Calu3 (cell line): ENCODE data around the gene RAPGEF5. TPM values are rescaled to one million over a fixed set of nuclear protein-coding genes. Genes with fewer than 3 reads are reported as not detected.

Experiments used
- BruUV-seq: library from RNA; stranded (reverse); fragments of 400-500 nt; replicated peaks from 2 replicates; lab custom pipeline; 2021; lab: Mats Ljungman, UMichigan
- CTCF ChIA-PET: fragments of 300-600 bp; sonication (Branson Sonifier 250); formaldehyde crosslinking; loops from one replicate; lab custom pipeline; 2022; ENCODE audit warnings: antibody characterized with exemption; lab: Charles Lee
- DNase-seq: peaks from one replicate; pipeline ENCODE4 v3.0.0; 2022
- H3K27ac Mint-ChIP-seq: one replicate; pipeline ENCODE4 v1.8.0; 2022; ENCODE audit warnings: mixed read lengths; ENCODE audit not compliant: unreplicated experiment
- H3K27me3 Mint-ChIP-seq: one replicate; pipeline ENCODE4 v1.8.0; 2022; ENCODE audit warnings: mixed read lengths; ENCODE audit not compliant: unreplicated experiment
- H3K36me3 Mint-ChIP-seq: one replicate; pipeline ENCODE4 v1.8.0; 2022; ENCODE audit warnings: mild to moderate bottlenecking, moderate library complexity, mixed read lengths; ENCODE audit not compliant: insufficient read depth, unreplicated experiment
- H3K4me1 Mint-ChIP-seq: one replicate; pipeline ENCODE4 v1.8.0; 2022; ENCODE audit warnings: mild to moderate bottlenecking, low read depth, mixed read lengths; ENCODE audit not compliant: unreplicated experiment
- H3K4me3 Mint-ChIP-seq: one replicate; pipeline ENCODE4 v1.8.0; 2022; ENCODE audit warnings: mild to moderate bottlenecking, low read depth, moderate library complexity, mixed read lengths; ENCODE audit not compliant: unreplicated experiment
- H3K9me3 Mint-ChIP-seq: one replicate; pipeline ENCODE4 v1.8.0; 2022; ENCODE audit warnings: low read depth, mixed read lengths; ENCODE audit not compliant: unreplicated experiment
- intact Hi-C: fragments of 100-400 bp; cut with micrococcal nuclease; formaldehyde crosslinking; loops from one replicate; pipeline ENCODE4 v1.10.0; 2022; ENCODE audit not compliant: unreplicated experiment
- total RNA-seq: library from RNA; stranded (reverse); gene quantifications from 2 replicates; pipeline ENCODE4 v1.2.3, GENCODE V29; 2022
- TF ChIP-seq, protein P1 (sequence below): fragments of 200-600 bp; IDR thresholded peaks from one replicate; pipeline ENCODE4 v1.8.0; 2022; ENCODE audit warnings: antibody characterized with exemption; ENCODE audit not compliant: unreplicated experiment

The RAPGEF5 gene
- total RNA-seq, 1 experiment from 2014 or later: 108 TPM

DNA sequence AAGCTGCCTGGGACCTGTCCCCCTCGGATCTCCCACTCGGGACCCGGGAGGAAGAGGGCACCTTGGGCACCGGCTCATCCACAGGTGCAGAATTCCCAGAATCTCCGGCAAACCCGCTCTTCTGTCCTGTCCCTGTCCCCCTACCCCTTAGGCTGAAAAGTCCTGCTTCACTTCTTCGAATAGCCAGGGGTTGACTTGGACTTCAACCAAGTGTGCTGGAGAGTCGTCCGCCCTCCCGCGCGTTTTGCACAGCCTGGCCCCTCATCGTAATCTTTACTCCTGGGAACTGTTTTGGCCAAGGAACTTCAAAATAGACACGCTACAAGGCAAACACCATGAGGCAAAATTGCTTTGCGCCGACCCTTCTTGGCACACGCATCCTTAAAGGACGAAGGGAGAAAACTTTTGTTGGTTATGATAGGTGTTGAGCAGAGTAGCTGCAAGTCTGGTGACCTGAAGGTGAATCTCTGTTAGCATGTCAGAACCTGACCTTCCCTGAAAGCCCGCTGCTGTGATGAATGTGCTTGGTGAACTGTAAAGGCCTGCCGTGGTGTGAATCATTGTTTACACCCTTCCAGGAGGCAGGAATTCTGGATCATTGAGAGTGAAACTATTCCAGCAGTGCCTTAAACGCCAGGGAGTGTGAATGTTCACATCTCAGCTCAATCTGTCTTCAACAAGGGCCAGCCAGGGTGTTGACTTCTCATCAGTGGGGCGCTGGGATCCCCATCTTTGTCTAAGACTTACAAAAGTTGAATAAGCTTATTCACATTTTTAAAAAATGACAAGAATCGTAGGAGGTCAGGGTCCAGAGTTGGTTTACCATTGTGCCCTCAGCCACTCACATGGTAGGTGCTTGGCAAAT lies 589 bp upstream of the RAPGEF5 start:
- H3K4me1 Mint-ChIP-seq: peaks cover 59% of the 10 kb centered on the region
- intact Hi-C loops: no loop called here
- CTCF ChIA-PET: interaction anchor here (0.6 to 1.5 kb wide), 6 partner anchors 11 to 128 kb away, joined by 3 to 8 read pairs (median 4); no protein-coding TSS in a partner anchor
- BruUV-seq: TSS peak; percentile 91
- peak; percentile 28 for DNase-seq
- peaks cover 2% of the 10 kb centered on the region for H3K9me3 Mint-ChIP-seq
- peak overlapping the region; percentile 82 for H3K4me3 Mint-ChIP-seq
- peaks cover 46% of the 10 kb centered on the region for H3K36me3 Mint-ChIP-seq
- H3K27ac Mint-ChIP-seq: peak overlapping the region; percentile 70
- TF ChIP-seq, protein P1, sequence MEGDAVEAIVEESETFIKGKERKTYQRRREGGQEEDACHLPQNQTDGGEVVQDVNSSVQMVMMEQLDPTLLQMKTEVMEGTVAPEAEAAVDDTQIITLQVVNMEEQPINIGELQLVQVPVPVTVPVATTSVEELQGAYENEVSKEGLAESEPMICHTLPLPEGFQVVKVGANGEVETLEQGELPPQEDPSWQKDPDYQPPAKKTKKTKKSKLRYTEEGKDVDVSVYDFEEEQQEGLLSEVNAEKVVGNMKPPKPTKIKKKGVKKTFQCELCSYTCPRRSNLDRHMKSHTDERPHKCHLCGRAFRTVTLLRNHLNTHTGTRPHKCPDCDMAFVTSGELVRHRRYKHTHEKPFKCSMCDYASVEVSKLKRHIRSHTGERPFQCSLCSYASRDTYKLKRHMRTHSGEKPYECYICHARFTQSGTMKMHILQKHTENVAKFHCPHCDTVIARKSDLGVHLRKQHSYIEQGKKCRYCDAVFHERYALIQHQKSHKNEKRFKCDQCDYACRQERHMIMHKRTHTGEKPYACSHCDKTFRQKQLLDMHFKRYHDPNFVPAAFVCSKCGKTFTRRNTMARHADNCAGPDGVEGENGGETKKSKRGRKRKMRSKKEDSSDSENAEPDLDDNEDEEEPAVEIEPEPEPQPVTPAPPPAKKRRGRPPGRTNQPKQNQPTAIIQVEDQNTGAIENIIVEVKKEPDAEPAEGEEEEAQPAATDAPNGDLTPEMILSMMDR: no peak
- no peaks in the 10 kb centered on the region for H3K27me3 Mint-ChIP-seq

GRCh38 chr7:22356010-22356691 lies 803 bp downstream of the RAPGEF5 start:
- peak; percentile 38 for DNase-seq
- Mint-ChIP-seq H3K27me3 (no peaks in the 10 kb centered on the region), H3K4me1 (peaks cover 62% of the 10 kb centered on the region), H3K4me3 (peak overlapping the region; percentile 82), H3K36me3 (peaks cover 38% of the 10 kb centered on the region), H3K9me3 (peaks cover 2% of the 10 kb centered on the region), H3K27ac (peak overlapping the region; percentile 58)
- intact Hi-C loops: no loop called here
- no TSS peak for BruUV-seq
- CTCF ChIA-PET: interaction anchor here (1.2 to 1.6 kb wide), 6 partner anchors 9 to 130 kb away, joined by 3 to 16 read pairs (median 6); no protein-coding TSS in a partner anchor
- TF ChIP-seq, protein P1: no peak

DNA sequence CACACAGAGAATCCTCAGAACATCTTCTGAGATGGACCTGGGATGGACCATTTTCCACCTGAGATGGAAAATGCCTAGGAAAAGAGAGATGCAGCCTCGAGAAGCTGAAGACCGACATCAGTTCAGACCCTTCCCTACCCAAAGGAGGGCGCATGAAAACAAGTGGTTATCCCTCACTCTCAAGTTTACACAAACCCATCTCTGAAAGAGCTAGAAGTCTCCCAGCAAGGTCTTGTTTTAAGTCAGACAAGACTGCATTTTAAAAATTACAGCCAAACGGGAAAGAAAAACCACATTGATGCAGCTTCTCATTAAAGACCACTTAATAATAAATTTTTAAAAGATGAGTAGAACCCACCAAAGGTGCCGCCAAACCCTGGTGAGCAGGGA lies 1.3 kb downstream of the RAPGEF5 start:
- TF ChIP-seq, protein P1: no peak
- no peaks in the 10 kb centered on the region for H3K27me3 Mint-ChIP-seq
- H3K4me3 Mint-ChIP-seq: peak overlapping the region; percentile 82
- no peak for DNase-seq
- peaks cover 2% of the 10 kb centered on the region for H3K9me3 Mint-ChIP-seq
- peaks cover 41% of the 10 kb centered on the region for H3K36me3 Mint-ChIP-seq
- CTCF ChIA-PET: interaction anchor here (0.7 to 1.6 kb wide), 5 partner anchors 10 to 89 kb away, joined by 3 to 16 read pairs (median 5); no protein-coding TSS in a partner anchor
- intact Hi-C loops: no loop called here
- BruUV-seq: TSS peak; percentile 30
- H3K4me1 Mint-ChIP-seq: peaks cover 62% of the 10 kb centered on the region
- H3K27ac Mint-ChIP-seq: peak overlapping the region; percentile 58

- DNase-seq: no peak
- Mint-ChIP-seq H3K27ac (peak overlapping the region; percentile 58), H3K4me3 (peak overlapping the region; percentile 82), H3K36me3 (peaks cover 41% of the 10 kb centered on the region), H3K4me1 (peaks cover 70% of the 10 kb centered on the region), H3K27me3 (no peaks in the 10 kb centered on the region), H3K9me3 (peaks cover 2% of the 10 kb centered on the region)
- CTCF ChIA-PET: no interaction called here
- intact Hi-C loops: no loop called here
- BruUV-seq: no TSS peak
- TF ChIP-seq, protein P1: no peak
These were observed 2.5 kb downstream of the RAPGEF5 start for GRCh38 chr7:22354462-22354861.
